Esophagus squamous epithelium (tissue), 4 donors: ENCODE data around the gene PKN1.

ENCODE experiments used
- POLR2A ChIP-seq, 4 donors: fragments of 450-650 bp; IDR thresholded peaks; one replicate each; pipeline ENCODE4 v1.6.1; 2017; ENCODE audit warnings: antibody characterized with exemption in 4 of 4, mild to moderate bottlenecking in 4 of 4, moderate library complexity in 3 of 4
- TF ChIP-seq, protein P1 (sequence below), 6 experiments: fragments of 450-650 bp in 4 of 6; fragments of 200-600 bp in 2 of 6; sonication (generic) in 2 of 6; IDR thresholded peaks; one replicate each; pipeline ENCODE4 v1.5.1; 2016 to 2019; ENCODE audit warnings: antibody characterized with exemption in 6 of 6, mild to moderate bottlenecking in 4 of 6, moderate library complexity in 4 of 6

DNA sequence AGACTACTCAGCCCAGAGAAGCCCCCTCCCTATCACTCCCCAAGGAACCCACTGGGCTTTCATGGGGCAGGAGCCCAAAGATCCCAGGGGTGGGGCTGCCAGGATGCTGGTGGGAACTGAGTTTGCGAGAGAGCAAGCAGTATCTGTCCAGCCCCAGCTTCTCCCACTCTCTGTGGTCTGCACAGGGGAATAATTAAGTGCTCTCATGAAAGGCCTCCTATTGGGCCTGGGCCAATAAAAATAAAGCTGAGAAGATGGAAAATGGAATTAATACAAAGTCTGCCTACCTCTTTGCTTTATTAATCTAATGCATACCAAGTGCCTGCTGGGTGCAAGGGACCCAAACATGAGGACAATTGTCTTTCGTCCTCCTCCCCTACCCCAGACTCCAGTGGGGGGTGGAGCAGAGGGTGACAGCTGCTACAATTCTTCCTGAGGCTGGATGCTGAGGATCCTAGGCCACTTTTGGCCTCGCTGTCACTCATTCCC, 19.4 kb upstream of the PKN1 start:
- TF ChIP-seq, protein P1, sequence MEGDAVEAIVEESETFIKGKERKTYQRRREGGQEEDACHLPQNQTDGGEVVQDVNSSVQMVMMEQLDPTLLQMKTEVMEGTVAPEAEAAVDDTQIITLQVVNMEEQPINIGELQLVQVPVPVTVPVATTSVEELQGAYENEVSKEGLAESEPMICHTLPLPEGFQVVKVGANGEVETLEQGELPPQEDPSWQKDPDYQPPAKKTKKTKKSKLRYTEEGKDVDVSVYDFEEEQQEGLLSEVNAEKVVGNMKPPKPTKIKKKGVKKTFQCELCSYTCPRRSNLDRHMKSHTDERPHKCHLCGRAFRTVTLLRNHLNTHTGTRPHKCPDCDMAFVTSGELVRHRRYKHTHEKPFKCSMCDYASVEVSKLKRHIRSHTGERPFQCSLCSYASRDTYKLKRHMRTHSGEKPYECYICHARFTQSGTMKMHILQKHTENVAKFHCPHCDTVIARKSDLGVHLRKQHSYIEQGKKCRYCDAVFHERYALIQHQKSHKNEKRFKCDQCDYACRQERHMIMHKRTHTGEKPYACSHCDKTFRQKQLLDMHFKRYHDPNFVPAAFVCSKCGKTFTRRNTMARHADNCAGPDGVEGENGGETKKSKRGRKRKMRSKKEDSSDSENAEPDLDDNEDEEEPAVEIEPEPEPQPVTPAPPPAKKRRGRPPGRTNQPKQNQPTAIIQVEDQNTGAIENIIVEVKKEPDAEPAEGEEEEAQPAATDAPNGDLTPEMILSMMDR (IDR thresholded peaks at IDR 0.05): no peak
- TF ChIP-seq POLR2A (IDR thresholded peaks at IDR 0.05): no peak
